Heart left ventricle (tissue), 13 donors: Measurements from ENCODE around the gene A3GALT2.

Source experiments
- POLR2A ChIP-seq, 2 donors: fragments of 450-650 bp; IDR thresholded peaks; one replicate each; pipeline ENCODE4 v1.6.1; 2017; ENCODE audit warnings: antibody characterized with exemption in 2 of 2, mild to moderate bottlenecking in 2 of 2, moderate library complexity in 2 of 2
- TF ChIP-seq, protein P1 (sequence below), 12 donors: fragments of 200-600 bp; sonication (generic) in 4 of 12; IDR thresholded peaks; one replicate each; pipeline versions ENCODE4 v1.5.0 to v1.8.0; 2018 to 2022; ENCODE audit warnings: antibody characterized with exemption in 12 of 12, mild to moderate bottlenecking in 5 of 12
- donor health status: ischemic (EF 13 %, LVEDD 7.1; RV severe dilation, severe dysfunction).
- donor health status: DM: no; HTN: yes; CAD: no.
- donor health status: DM: no; HTN: no; CAD: no.
- donor health status: ischemic (EF 25% LVEDD 6.9; RV normal size, moderate dysfunction).
- donor health status: ischemic (EF 25% LVEDD 5.7; RV mildly dilated, moderate dysfunction).
- donor health status: ischemic (EF 35%, LVEDD 5.7; RV mildly dilated, moderate dysfunction).
- donor health status: nonischemic (EF 11% LVEDD 7.7; RV severe dilation, severe dysfunction).
- donor health status: DM: yes; HTN: yes; CAD: no.
- donor health status: PGD.
- donor health status: ischemic (EF 29% LVEDD 5.4; RV normal size, mild dysfunction).
- donor health status: nonischemic (EF 23%, LVEDD 6.1; RV moderate dilation, normal function).

DNA sequence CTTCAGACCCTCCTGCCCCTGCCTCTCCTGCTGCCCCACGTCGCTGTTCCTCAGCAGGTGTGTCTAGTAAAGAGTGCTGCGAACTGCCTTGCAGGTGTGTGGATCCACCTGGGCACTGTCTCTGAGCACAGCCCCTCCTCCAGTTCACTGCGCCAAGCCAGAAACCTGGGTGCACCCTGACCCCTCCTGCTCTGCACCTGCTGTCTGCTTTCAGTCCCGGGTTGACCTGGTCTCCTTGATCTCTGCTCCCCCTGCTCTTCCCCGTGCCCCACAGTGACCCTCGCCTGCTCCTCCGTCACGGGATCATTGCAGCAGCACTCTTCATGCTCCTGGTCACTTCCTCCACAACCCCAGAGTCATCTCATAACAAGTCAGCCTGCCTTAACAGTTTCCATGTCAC lies 6.5 kb downstream of the A3GALT2 start:
- TF ChIP-seq, protein P1, sequence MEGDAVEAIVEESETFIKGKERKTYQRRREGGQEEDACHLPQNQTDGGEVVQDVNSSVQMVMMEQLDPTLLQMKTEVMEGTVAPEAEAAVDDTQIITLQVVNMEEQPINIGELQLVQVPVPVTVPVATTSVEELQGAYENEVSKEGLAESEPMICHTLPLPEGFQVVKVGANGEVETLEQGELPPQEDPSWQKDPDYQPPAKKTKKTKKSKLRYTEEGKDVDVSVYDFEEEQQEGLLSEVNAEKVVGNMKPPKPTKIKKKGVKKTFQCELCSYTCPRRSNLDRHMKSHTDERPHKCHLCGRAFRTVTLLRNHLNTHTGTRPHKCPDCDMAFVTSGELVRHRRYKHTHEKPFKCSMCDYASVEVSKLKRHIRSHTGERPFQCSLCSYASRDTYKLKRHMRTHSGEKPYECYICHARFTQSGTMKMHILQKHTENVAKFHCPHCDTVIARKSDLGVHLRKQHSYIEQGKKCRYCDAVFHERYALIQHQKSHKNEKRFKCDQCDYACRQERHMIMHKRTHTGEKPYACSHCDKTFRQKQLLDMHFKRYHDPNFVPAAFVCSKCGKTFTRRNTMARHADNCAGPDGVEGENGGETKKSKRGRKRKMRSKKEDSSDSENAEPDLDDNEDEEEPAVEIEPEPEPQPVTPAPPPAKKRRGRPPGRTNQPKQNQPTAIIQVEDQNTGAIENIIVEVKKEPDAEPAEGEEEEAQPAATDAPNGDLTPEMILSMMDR (IDR thresholded peaks at IDR 0.05) = no peak
- TF ChIP-seq POLR2A (IDR thresholded peaks at IDR 0.05) = no peak
